Measurements from ENCODE around the gene ZCCHC7.
"Not testable (repeated sequence)": the region's sequence is repeated elsewhere in the genome, so short reads cannot be mapped to it uniquely, and the experiment has no call there.

The ZCCHC7 gene

DNA sequence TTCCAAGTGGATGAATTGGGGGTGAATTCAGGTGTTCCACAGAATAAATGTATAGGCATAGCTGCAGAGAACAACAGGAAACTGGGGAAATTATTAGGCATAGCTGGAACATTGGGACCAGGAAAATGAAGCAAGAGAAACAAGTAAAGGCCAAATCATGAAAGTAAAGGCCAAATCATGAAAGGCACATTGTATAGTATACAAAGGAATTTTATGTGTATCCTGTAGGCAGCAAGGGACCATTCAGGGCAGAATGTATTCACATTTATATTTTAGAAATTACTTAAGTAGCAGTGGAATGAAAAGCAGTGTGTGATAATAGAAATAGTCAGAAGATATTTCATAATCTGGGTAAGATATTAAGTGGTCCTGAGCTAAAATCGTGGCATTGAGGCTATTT is 174.8 kb downstream of the ZCCHC7 start:
- DNase-seq (ENCODE audit: low spot score) = no peak

DNA sequence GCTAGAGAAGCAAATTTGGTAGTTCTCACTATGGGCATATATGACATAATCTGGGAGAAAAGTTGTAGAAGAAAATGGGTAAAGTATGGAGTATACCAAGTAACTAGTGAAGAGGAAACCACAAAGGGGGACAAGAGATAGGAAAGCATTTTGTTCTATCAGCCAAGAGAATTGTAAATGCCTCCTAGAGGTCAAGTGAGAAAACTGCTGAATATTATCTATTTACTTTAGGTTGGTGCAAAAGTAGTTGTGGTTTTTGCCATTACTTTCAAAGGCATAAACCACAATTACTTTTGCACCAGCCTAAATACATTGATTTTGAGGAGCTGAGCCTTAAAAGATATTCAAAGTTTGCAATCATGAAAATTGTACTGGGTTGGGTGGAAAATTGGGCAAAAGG is 175.4 kb downstream of the ZCCHC7 start:
- no peak for DNase-seq (ENCODE audit: low spot score)

DNA sequence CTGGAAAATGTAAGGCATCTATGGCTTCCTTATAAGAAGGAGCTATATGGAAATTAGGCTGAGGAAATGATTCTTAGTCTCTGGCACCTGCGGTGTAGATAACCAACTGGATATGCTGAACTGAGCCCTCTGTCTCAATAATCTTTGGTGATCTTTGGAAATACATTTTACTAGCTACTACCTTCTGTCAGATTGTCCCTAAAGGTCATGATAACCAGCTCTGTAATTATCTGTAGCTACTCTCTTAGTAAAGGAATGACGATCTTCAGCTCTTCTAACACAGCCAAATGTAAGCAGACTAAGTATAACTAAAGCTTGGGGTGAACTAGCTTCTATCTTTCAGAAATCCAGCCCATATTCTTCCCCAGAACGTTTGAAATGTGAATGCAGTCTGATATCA is 177.2 kb downstream of the ZCCHC7 start:
- DNase-seq (ENCODE audit: low spot score) = no peak

DNA sequence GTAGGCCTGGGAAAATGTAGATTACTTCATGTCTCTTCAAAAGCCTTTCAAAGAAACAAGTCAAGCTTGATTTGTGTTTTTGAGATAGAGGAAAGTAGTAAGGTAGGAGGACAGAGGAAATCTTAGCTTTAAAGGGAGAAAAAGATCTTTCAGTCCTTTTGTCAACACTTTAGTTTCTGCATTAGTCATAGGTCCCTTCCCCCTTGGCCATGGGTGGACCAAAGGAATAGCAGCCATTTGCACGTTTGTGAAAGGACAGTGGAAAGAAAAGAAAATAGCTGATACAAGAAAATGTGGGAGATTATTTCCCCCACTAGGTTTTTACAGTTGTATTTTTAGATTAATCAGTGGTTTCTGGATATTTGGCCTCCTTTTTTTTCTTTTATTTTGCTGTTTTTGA is 180.2 kb downstream of the ZCCHC7 start:
- no peak for DNase-seq (ENCODE audit: low spot score)

DNA sequence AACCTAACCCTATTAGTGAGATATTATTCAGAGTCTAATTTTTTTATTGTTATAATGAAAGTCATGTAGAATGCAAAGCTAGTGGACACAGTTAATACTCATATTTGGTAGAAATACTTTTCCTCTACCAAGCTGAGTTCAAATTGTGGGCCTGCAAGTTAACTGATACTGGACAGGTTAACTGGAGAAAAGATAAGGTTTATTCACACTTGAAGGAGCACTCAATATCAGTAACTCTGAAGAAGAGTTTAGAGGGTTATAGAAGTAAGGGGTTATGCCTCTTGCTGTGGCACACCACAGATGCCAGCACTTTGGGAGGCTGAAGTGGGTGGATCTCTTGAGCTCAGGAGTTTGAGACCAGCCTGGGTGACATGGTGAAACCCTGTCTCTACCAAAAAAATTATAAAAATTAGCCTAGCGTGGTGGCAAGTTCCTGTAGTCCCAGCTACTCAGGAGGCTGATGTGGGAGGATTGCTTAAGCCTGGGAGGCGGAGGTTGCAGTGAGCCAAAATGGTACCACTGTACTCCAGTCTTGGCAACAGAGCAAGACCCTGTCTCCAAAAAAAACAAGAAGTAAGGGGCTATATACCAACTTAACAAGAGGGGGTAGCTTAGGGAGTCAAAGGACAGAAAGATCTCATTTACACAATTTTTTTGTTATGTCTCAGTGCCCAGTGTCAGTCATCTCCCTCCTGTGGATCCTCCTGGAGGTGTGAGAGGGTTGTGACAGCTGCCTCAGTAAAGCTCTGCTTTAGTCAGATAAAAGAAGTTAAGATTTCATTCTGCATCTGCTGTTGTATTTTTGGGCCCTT is 180.9 kb downstream of the ZCCHC7 start:
- DNase-seq (ENCODE audit: low spot score) = no peak

DNA sequence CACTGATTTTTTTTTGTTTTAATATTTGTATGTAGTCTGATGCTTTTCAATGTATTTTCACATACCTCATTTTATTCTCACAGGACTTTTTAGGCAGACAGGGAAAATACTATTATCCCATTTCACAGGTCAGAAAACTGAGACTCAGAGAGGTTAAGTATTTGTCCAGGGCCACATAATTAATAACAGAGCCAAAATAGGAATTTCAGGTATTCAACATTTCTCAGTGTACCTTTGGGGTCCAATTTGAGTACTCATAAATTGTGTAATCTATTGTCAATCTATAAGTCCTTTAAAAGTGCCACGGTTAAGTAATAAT is 181.4 kb downstream of the ZCCHC7 start:
- no peak for DNase-seq (ENCODE audit: low spot score)

DNA sequence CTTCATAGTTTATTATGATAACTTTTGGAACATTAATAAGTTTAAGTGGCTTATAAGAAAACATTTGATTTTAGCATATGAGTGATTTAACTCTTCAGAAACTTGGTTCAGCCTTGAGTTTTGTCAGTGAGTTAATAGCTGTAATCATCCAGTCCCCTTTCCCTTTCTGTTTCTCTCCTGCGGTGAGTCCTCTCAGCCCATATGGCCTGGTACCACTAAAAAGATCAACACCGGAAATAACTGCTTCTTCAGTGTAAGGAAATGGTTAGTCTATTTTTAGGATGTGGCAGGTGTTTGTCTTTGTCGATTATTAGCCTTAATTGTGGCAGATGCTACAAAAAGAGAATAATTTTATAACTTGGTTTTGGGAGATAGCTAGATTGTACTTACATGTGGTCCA is 181.9 kb downstream of the ZCCHC7 start:
- DNase-seq (ENCODE audit: low spot score) = no peak

DNA sequence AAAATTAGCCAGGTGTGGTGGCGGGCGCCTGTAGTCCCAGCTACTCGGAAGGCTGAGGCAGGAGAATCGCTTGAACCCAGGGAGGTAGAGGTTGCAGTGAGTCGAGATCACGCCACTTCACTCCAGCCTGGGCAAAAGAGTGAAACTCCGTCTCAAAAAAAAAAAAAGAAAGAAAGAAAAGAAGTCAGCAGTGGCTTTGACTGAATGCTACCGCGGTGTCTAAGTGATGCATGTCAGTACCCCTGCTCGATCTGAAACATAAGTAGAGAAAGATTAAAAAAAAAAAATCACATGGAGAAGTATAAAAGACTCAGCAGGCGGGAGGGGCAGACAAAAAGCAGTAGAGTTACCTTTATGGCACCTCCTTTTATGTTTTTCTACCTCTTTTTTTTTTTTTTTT is 182.9 kb downstream of the ZCCHC7 start:
- not testable (repeated sequence) for DNase-seq (ENCODE audit: low spot score)

DNA sequence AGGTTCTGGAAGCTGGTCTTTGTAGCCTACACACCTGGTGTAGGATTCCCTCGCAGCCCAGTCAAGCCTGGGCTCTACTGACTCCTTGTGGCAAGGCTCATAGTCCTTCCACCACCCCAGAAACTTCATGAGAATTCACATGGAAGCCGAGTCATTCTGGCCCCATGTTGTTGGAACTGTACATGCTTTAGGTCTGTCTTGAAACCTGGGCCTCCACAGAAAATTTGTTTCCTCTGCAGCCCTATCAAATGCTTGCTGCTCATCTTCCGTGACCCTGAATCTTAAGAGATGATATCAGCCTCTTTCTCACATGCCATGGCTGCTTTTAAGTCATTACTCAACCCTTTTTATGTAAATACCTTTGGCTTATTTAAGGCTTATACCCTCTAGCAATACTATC is 188.8 kb downstream of the ZCCHC7 start:
- no peak for DNase-seq (ENCODE audit: low spot score)

DNA sequence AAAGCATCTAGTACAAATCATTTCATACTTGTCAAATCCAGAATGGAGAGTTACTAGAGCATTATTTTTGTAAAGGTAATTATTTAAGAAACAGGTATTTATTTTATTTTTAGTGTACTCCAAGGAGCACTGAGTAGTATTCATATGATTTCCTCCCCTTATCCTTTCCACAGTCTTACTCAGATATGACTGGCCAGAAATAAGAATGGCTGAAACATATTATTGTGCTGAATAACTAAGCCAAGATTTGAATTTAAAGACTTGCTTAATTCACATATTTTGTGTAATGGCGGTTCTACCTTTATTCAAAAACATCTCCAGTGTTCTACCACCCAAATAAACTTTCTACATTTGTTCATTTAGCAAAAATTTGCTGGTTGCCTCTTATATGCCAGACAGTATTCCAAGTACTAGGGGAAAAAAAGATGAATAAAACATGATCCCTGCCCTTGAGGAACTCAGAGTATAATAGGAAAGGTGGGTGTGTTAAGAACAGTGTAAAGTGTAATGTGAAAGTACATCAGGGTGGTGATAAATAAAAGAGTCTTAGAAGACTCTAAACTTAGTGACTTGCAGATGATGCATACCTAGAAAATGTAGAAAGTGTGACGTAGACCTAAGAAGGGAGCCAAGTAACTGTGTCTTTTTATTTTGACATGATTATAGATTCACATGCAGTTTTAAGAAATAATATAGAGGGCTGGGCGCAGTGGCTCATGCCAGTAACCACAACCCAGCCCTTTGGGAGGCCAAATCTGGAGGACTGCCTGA is 191.7 kb downstream of the ZCCHC7 start:
- DNase-seq (ENCODE audit: low spot score) = no peak

DNA sequence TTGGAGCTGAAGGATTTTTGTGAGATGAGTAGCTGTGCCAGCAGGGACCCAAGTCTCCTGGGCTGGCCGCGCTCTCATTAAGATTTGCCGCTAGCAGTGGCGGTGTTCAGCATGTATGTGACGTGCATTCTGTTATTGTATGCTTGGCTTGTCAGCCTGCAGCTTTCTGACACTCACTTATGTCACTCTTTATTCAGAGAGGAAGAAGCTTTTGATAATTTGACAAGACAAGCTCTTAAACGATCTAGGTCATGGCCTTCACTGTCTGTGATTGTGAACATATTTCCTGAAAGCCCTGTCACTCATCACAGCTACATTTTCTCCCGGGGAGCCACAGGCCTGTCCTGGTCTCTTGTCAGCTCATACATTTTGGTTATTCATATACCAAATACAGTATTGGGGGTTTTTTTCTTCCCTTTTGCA is 203.9 kb downstream of the ZCCHC7 start:
- DNase-seq (ENCODE audit: low spot score) = no peak

DNA sequence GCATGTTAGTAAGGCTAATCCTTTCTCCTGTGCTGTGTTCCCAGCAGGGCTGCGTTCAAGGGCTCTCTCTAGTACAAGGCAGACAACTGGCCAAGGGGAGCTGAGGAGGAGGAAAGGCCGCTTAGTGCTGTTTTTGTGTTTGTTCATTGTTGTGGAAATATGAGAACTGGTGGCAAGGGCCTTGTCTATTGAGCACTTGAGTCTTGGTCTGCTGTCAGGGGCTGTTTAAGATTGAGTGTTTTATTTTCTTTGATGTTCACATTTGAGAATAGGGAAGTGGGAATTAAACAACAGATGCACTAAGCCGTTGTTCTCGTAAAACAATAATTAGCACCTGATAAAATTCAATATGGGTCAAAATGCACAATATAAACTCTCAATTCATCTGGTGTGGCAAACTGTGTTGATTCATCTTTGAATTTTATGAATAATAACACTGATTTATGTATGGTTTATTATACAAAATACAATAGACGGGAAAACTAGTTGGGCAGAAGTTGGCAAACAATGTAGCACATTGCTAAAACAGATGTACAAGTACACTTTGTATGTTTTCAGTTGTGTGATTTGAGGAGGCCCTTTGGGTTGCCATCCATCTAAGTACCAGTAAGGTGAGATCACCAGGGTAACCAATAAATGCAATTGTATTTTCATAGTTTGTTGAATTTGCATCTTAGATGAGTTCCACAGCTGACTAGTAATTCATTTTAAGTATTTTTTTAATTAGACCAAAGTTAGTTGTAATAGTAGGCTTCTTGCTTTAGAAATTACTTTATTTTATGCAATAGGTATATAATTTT is 204.5 kb downstream of the ZCCHC7 start:
- DNase-seq (ENCODE audit: low spot score) = no peak

DNA sequence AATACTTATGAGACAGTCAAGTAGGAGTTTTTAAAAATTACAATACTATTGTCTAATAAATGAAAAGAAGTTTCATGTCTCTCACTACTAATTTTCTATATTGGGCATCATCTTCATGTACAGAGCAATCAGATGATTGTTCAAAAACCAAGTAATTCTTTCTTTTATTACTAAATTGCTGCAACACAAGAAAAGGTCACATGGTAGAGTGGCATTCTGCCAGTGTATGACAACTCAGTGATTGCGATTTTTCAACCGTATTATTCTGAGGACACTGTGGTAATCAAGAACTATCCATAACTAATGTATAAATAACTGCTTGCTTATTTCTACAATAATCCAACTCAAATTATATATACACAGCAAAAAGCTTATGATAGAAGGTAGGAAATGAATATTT is 205.4 kb downstream of the ZCCHC7 start:
- DNase-seq (ENCODE audit: low spot score) = no peak

DNA sequence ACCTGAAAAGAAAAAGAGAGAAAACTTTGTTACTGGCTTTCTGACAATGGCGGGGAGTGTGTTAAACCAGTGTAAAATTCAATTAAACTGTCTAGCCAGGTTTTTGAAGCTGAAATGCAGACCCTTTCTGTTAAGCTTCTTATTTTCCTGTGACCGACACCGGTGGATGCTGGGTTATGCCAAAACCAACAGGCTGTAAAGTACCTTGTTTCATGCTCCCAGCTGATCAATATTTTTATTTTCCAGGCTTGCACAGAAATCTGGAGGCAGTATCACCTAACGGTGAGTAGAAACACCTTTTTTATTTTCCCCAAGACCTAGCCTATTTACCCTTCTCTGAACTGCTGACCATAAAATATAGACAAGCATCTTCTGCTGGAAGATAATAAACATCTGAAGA is 207.2 kb downstream of the ZCCHC7 start:
- DNase-seq (ENCODE audit: low spot score) = no peak

DNA sequence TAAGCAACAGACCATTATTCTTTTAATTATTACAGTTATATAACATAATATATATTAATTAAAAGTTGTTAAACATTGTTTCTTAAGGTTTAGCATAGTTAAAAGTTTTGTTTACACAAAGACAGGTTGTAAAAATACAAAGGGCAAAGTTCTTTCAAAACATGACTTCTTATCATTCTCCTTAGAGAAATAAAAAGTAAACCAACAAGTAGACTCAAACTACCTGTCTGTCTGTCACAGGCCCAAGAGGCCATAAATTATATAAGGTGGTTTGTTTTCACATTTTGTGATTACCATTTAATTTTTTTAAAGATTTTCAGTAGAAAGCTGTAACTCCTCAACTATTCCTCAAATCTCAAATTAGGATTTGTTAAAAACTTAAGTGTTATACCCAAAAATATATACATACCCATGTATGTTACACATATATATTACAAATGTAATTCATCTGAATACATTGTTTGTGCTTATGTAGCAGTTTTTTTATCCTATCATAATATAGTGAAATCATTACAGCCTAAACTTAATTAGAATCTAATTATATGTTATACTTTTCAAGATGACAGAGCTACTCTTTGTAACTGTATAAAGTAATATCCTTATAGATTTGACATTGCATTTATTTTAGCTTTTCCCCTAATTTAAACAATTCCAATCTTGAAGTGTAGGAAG is 208.3 kb downstream of the ZCCHC7 start:
- no peak for DNase-seq (ENCODE audit: low spot score)

DNA sequence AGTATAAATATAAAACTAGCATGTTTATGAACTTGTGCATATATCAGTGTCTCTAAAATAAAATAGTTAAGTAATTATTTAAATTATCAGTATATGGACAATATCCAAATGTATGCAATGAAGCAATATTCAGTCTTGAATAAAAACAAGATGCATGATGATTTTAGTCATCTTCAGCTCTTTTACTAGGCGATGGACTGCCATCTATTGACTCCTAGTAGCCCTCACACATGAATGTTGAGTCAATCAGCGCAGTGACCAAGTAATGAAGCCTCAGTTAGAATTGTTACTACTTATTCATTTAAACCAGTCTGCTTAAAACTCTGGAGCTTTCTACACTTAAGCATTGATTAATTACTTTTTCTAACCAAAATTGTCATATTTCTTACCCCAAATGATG is 209.2 kb downstream of the ZCCHC7 start:
- no peak for DNase-seq (ENCODE audit: low spot score)

DNA sequence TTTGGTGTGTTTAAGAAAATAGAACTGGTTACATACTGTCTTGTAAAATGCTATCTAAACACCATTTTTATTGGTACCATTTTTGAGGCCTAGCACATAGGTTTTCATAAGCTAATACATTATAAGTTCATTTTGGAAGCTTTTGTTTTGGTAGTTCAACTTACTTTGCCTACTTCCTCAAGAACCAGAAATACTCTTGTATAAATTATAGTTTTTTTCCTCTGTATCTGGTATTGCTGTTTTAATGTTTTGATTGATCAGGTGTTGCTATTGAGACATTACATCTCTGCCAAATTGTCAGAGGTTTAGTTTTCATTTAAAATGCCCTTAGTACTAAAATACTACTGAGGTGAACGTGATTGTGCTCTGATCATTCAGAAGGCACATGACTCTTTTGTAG is 211.5 kb downstream of the ZCCHC7 start:
- DNase-seq (ENCODE audit: low spot score) = no peak

DNA sequence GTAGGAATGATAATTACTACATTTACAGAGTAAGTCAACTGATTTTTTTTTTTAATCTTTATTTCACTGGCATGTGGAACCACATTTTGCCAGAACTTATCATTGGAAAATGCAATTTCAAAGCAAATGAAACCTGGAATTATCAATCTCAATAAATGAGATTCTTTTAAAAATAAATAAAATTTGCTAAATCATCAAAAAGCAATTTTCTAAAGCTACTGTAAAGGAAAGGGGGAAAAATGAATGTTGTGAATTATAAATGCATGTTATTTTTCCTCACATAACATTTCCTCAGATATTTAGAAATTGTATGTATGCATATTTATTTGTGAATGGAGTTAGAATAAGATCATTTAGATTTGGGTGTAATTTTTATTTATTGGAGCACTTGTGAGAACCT is 212.2 kb downstream of the ZCCHC7 start:
- no peak for DNase-seq (ENCODE audit: low spot score)

DNA sequence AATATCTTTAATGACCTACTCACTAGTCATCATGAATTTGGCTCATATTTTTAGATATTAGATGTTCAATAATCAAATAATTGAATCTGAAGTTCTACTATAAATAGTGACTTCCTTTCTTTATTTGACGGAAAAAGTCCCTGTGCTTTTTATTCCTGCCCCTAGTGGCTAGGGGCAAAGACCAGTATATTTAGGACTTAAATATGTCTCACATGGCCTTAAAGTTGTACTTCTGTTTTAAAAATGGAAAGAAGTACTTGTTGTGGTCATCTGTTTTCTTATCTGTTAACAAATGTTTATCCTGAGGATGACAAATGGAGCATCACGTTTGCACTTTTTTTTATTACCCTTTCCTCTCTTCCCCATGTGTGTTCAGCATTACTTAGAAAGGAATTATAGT is 212.9 kb downstream of the ZCCHC7 start:
- no peak for DNase-seq (ENCODE audit: low spot score)

DNA sequence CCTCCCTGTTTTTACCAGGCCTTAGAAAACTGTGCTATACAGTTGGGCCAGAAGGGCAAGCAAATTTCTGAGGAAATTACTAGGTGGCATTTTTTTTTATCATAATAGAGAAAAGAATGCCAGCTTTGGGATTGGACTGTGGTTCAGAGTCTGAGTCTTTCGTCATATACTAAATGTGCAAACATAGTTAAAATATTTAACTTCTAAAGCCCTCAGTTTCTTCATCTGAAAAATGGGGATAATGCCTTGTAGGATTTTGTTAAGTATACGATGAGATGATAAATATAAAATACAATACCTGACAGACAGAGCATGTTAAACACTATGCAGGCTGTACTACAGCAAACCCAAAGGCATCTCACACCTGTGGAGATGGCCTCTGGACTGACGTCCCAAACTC is 214.9 kb downstream of the ZCCHC7 start:
- DNase-seq (ENCODE audit: low spot score) = no peak

DNA sequence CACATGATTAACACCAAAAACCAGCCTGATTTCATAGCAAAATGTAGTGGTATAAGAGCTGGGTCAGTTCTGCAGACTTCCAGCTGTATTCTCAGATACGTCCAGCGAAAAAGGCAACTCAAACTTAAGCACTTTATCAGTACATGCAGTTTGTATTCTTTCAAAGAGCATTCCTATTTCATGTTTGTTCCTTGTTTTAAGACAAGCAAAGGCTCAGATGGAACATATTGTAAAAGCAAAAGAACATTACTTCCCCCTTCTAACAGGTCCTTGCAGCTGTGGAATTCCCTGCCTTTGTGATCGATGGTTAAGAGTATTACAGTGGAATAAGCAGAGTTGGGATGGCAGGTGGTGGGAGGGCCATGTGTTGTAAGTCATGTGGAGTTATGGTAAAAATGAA is 215.8 kb downstream of the ZCCHC7 start:
- DNase-seq (ENCODE audit: low spot score) = no peak

DNA sequence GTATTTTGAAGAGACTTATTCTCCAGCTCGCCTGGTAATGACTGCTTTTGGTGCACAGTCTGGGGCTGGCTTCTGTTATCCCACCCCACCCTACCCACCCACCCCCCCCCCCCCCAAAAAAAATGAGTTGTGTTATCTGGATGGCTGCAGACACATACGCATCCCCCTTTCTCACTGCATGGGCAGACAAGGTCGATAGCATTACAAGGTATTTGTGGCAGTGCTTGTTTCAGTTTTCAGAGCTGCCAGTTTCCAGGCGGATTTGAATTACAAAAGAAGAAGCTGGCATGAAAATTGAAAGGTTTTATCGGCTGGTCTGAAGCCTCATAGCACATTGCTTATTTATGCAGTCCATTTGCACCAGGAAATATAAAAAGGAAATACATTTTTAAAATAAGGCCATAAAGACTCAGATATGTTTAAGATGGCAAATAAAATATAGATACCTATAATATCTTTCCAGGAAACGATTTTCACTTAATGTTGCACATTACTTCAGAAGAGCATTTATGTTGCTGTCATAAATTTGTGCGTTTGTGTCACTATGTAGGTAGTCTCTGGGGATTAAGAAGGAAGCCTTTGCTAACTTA is 217.0 kb downstream of the ZCCHC7 start:
- no peak for DNase-seq (ENCODE audit: low spot score)
